CD14-positive monocyte (primary cell): ENCODE results near the gene FAM13A. TPM values are rescaled to one million over a fixed set of nuclear protein-coding genes. Genes with fewer than 3 reads are reported as not detected.
"Not testable (repeated sequence)": the region's sequence is repeated elsewhere in the genome, so short reads cannot be mapped to it uniquely, and the experiment has no call there.

ENCODE experiments used
- DNase-seq, 3 donors: peaks; one replicate each; pipeline ENCODE4 v3.0.0-alpha.2; 2011 to 2022
- H2AFZ ChIP-seq: 2 replicates; pipeline ENCODE4 v1.6.0; 2012; ENCODE audit warnings: mild to moderate bottlenecking, low read depth, low read length, inconsistent platforms; ENCODE audit not compliant: insufficient read depth, poor library complexity, severe bottlenecking
- H3K27ac ChIP-seq, 2 donors: 1 replicate in 1 of 2; 2 replicates in 1 of 2; pipeline ENCODE4 v1.5.1; 2012 to 2013; ENCODE audit warnings: low read length in 2 of 2, control low read depth in 1 of 2, inconsistent platforms in 1 of 2, low read depth in 1 of 2, mild to moderate bottlenecking in 1 of 2
- H3K27me3 ChIP-seq, 2 donors: one replicate each; pipeline versions ENCODE4 v1.6.0 to v1.6.1; 2011 to 2013; ENCODE audit warnings: low read length in 2 of 2; ENCODE audit not compliant: control insufficient read depth in 2 of 2, insufficient read depth in 2 of 2
- H3K36me3 ChIP-seq, 2 donors: replicated peaks in 1 of 2; 1 replicate in 1 of 2; 2 replicates in 1 of 2; pipeline versions ENCODE4 v1.5.1 to v1.6.1; 2012 to 2013; ENCODE audit warnings: low read length in 2 of 2, control low read depth in 1 of 2, inconsistent platforms in 1 of 2, mild to moderate bottlenecking in 1 of 2; ENCODE audit not compliant: insufficient read depth in 2 of 2, control insufficient read depth in 1 of 2
- H3K4me1 ChIP-seq, 2 donors: 1 replicate in 1 of 2; 2 replicates in 1 of 2; pipeline versions ENCODE4 v1.5.1 to v1.6.1; 2012 to 2013; ENCODE audit warnings: low read length in 2 of 2, control low read depth in 1 of 2, inconsistent platforms in 1 of 2, mild to moderate bottlenecking in 1 of 2, moderate library complexity in 1 of 2; ENCODE audit not compliant: insufficient read depth in 2 of 2, control insufficient read depth in 1 of 2
- H3K4me2 ChIP-seq: replicated peaks from 2 replicates; pipeline ENCODE3; 2012; ENCODE audit warnings: low read length, moderate library complexity, mild to moderate bottlenecking; ENCODE audit not compliant: poor library complexity, severe bottlenecking; ENCODE audit errors: extremely low read depth
- H3K4me3 ChIP-seq, 3 experiments: fragments of 200-600 bp in 1 of 3; sonication (generic) in 1 of 3; replicated peaks in 1 of 3; 1 replicate in 2 of 3; 2 replicates in 1 of 3; pipeline ENCODE4 v1.5.1; 2011 to 2013; ENCODE audit warnings: low read length in 3 of 3, mild to moderate bottlenecking in 3 of 3, control low read depth in 2 of 3, low read depth in 2 of 3, inconsistent platforms in 1 of 3, moderate library complexity in 1 of 3
- H3K79me2 ChIP-seq: 2 replicates; pipeline ENCODE4 v1.6.0; 2012; ENCODE audit warnings: mild to moderate bottlenecking, control low read depth, inconsistent platforms, low read length, moderate library complexity; ENCODE audit not compliant: insufficient read depth
- H3K9ac ChIP-seq: 2 replicates; pipeline ENCODE4 v1.6.0; 2017; ENCODE audit warnings: low read length, mild to moderate bottlenecking; ENCODE audit not compliant: insufficient read depth, poor library complexity, severe bottlenecking
- H3K9me3 ChIP-seq, 2 donors: replicated peaks in 1 of 2; 1 replicate in 1 of 2; 2 replicates in 1 of 2; pipeline versions ENCODE4 v1.5.1 to v1.6.1; 2012 to 2013; ENCODE audit warnings: low read length in 2 of 2, control low read depth in 1 of 2; ENCODE audit not compliant: control insufficient read depth in 1 of 2, insufficient read depth in 1 of 2
- H4K20me1 ChIP-seq: 2 replicates; pipeline ENCODE4 v1.6.0; 2012; ENCODE audit warnings: mild to moderate bottlenecking, low read length, control low read depth, moderate library complexity; ENCODE audit not compliant: insufficient read depth
- H3K27ac Mint-ChIP-seq, 7 donors: one replicate each; pipeline ENCODE4 v1.8.0; 2020; ENCODE audit warnings: mild to moderate bottlenecking in 7 of 7, mixed read lengths in 7 of 7, moderate library complexity in 6 of 7, inconsistent platforms in 2 of 7
- H3K27me3 Mint-ChIP-seq, 3 donors: one replicate each; pipeline ENCODE4 v1.8.0; 2021 to 2022; ENCODE audit warnings: low read depth in 3 of 3, mild to moderate bottlenecking in 3 of 3, mixed read lengths in 3 of 3, moderate library complexity in 3 of 3, inconsistent platforms in 1 of 3
- H3K36me3 Mint-ChIP-seq, 2 donors: one replicate each; pipeline ENCODE4 v1.8.0; 2020; ENCODE audit warnings: mixed read lengths in 2 of 2, inconsistent platforms in 1 of 2, mild to moderate bottlenecking in 1 of 2
- H3K4me1 Mint-ChIP-seq: one replicate; pipeline ENCODE4 v1.8.0; 2020; ENCODE audit warnings: mild to moderate bottlenecking, mixed read lengths
- H3K4me3 Mint-ChIP-seq, 2 donors: one replicate each; pipeline ENCODE4 v1.8.0; 2020; ENCODE audit warnings: mild to moderate bottlenecking in 2 of 2, mixed read lengths in 2 of 2, moderate library complexity in 1 of 2
- H3K9me3 Mint-ChIP-seq, 7 donors: one replicate each; pipeline ENCODE4 v1.8.0; 2020 to 2022; ENCODE audit warnings: mixed read lengths in 7 of 7, mild to moderate bottlenecking in 6 of 7, moderate library complexity in 6 of 7, inconsistent platforms in 2 of 7
- CTCF ChIP-seq: fragments of 200-600 bp; IDR thresholded peaks from one replicate; pipeline ENCODE4 v1.8.0; 2022; ENCODE audit warnings: antibody characterized with exemption, mild to moderate bottlenecking
- WGBS: methylation state at CpG from one replicate; pipeline ENCODE4 v1.1.5; 2013; ENCODE audit warnings: missing lambda C conversion rate; ENCODE audit not compliant: insufficient coverage; 5-methylcytosine and 5-hydroxymethylcytosine counted together
- intact Hi-C, 2 donors: fragments of 100-400 bp; cut with micrococcal nuclease; formaldehyde crosslinking; loops; one replicate each; pipeline versions ENCODE4 v1.15.0 to v1.15.1; 2023
- polyA plus RNA-seq, 3 donors: library from polyadenylated mRNA; depleted of rRNA in 1 of 3; unstranded in 2 of 3; stranded (reverse) in 1 of 3; fragments of 300-500 nt in 2 of 3; fragments of >200 nt in 1 of 3; fragmentation: Illumina TruSeq in 2 of 3; gene quantifications; 1 replicate in 2 of 3; 2 replicates in 1 of 3; pipeline ENCODE4 v1.2.3, GENCODE V29; 2012 to 2021

The FAM13A gene
- polyA plus RNA-seq, 3 donors, result 5.3 to 20.0 (median 6.5) TPM

- Histone ChIP-seq H3K9ac (no peak overlapping the region), H3K4me1 (no peaks in the 10 kb centered on the region), H3K27me3 (no peaks in the 10 kb centered on the region), H4K20me1 (no peaks in the 10 kb centered on the region), H2AFZ (no peak overlapping the region), H3K79me2 (no peaks in the 10 kb centered on the region), H3K9me3 (no peaks in the 10 kb centered on the region), H3K4me2 (no peak overlapping the region), H3K4me3 (no peak overlapping the region), H3K27ac (no peak overlapping the region), H3K36me3 (no peaks in the 10 kb centered on the region)
- Mint-ChIP-seq H3K4me3 (no peak overlapping the region), H3K4me1 (peaks cover 4% of the 10 kb centered on the region), H3K27ac (no peak overlapping the region), H3K9me3 (peaks cover 0 to 2% (median 0%) of the 10 kb centered on the region in 7 donors), H3K36me3 (no peaks in the 10 kb centered on the region), H3K27me3 (peaks cover 0 to 3% (median 2%) of the 10 kb centered on the region in 3 donors)
- DNase-seq, result no peak
- no peak for TF ChIP-seq CTCF
- intact Hi-C loops, result no loop called here
Observed at GRCh38 chr4:89067417-89067816, 10.4 kb upstream of the FAM13A start.

- Mint-ChIP-seq H3K27me3 (peaks cover 0 to 3% (median 0%) of the 10 kb centered on the region in 3 donors), H3K4me3 (no peak overlapping the region), H3K27ac (no peak overlapping the region), H3K4me1 (peaks cover 4% of the 10 kb centered on the region), H3K36me3 (no peaks in the 10 kb centered on the region), H3K9me3 (peaks cover 0 to 18% (median 9%) of the 10 kb centered on the region in 7 donors)
- Histone ChIP-seq H3K4me2 (no peak overlapping the region), H4K20me1 (no peaks in the 10 kb centered on the region), H3K79me2 (no peaks in the 10 kb centered on the region), H3K27ac (no peak overlapping the region), H3K27me3 (no peaks in the 10 kb centered on the region), H3K9me3 (no peaks in the 10 kb centered on the region), H3K4me3 (no peak overlapping the region), H2AFZ (no peak overlapping the region), H3K4me1 (no peaks in the 10 kb centered on the region), H3K36me3 (no peaks in the 10 kb centered on the region), H3K9ac (no peak overlapping the region)
- TF ChIP-seq CTCF, result no peak
- WGBS, result no CpG with 5 or more reads among the region's 3 CpGs
- DNase-seq, result no peak
- intact Hi-C loops, result no loop called here
Observed at GRCh38 chr4:89064848-89065247, 7.9 kb upstream of the FAM13A start.

GRCh38 chr4:89057844-89058243 lies 859 bp upstream of the FAM13A start:
- H3K4me3 ChIP-seq, H3K27me3 Mint-ChIP-seq, H3K4me2 ChIP-seq, intact Hi-C loops, H4K20me1 ChIP-seq, H3K79me2 ChIP-seq, H3K9me3 ChIP-seq, H3K36me3 ChIP-seq, H3K36me3 Mint-ChIP-seq, H2AFZ ChIP-seq, H3K4me3 Mint-ChIP-seq, H3K27me3 ChIP-seq, H3K27ac Mint-ChIP-seq, H3K9ac ChIP-seq, H3K27ac ChIP-seq, DNase-seq: not testable (repeated sequence)
- peaks cover 0 to 18% (median 9%) of the 10 kb centered on the region in 7 donors for H3K9me3 Mint-ChIP-seq
- no CpG with 5 or more reads among the region's 2 CpGs for WGBS
- peaks cover 7 to 12% of the 10 kb centered on the region in 2 donors for H3K4me1 ChIP-seq
- H3K4me1 Mint-ChIP-seq, result peaks cover 25% of the 10 kb centered on the region
